HG03460 (cell line): Measurements from ENCODE around the gene KIAA0513.

Source experiments
- ATAC-seq: cut with Tn5 transposase; IDR thresholded peaks from one replicate; pipeline ENCODE4 v1.9.1; 2021; ENCODE audit not compliant: unreplicated experiment

The KIAA0513 gene

GRCh38 chr16:85004587-85005205 lies 22.9 kb upstream of the KIAA0513 start:
- no peak for ATAC-seq

- ATAC-seq = no peak
Measured at GRCh38 chr16:85005285-85006069, 22.1 kb upstream of the KIAA0513 start.

GRCh38 chr16:85006639-85007038 lies 21.0 kb upstream of the KIAA0513 start:
- no peak for ATAC-seq

GRCh38 chr16:85007496-85008214 lies 19.9 kb upstream of the KIAA0513 start:
- ATAC-seq = no peak

- ATAC-seq = no peak
Measured at GRCh38 chr16:85008271-85008670, 19.3 kb upstream of the KIAA0513 start.

- no peak for ATAC-seq
Measured at GRCh38 chr16:85010446-85010930, 17.1 kb upstream of the KIAA0513 start.

- ATAC-seq = peak; percentile 93
Measured at GRCh38 chr16:85010931-85011845, 16.4 kb upstream of the KIAA0513 start, which contains the start of gene ZDHHC7. Gene ZDHHC7 (minus strand): TSS chr16:85011535. CDS start chr16:84990618, 20,917 bp downstream.

GRCh38 chr16:85011846-85012284 lies 15.7 kb upstream of the KIAA0513 start:
- ATAC-seq = no peak

- no peak for ATAC-seq
Measured at GRCh38 chr16:85014311-85014710, 13.3 kb upstream of the KIAA0513 start.

- ATAC-seq = no peak
Measured at GRCh38 chr16:85015481-85016187, 12.0 kb upstream of the KIAA0513 start.

GRCh38 chr16:85017151-85017550 lies 10.4 kb upstream of the KIAA0513 start:
- ATAC-seq = no peak

GRCh38 chr16:85017633-85018032 lies 10.0 kb upstream of the KIAA0513 start:
- no peak for ATAC-seq

- ATAC-seq = no peak
Measured at GRCh38 chr16:85018529-85019236, 8.9 kb upstream of the KIAA0513 start.

- no peak for ATAC-seq
Measured at GRCh38 chr16:85019659-85020245, 7.8 kb upstream of the KIAA0513 start.

- ATAC-seq = no peak
Measured at GRCh38 chr16:85025781-85026653, 1.6 kb upstream of the KIAA0513 start.

GRCh38 chr16:85026703-85027102 lies 892 bp upstream of the KIAA0513 start:
- ATAC-seq = no peak

GRCh38 chr16:85027958-85028684 lies 526 bp downstream of the KIAA0513 start:
- ATAC-seq = peak; percentile 24
